Measurements from ENCODE around the gene MC2R. TPM values are rescaled to one million over a fixed set of nuclear protein-coding genes. Genes with fewer than 3 reads are reported as not detected.

The MC2R gene
- polyA plus RNA-seq (2013, experiment 1 of 2) = not detected
- polyA plus RNA-seq (2013, experiment 2 of 2) = not detected

- Histone ChIP-seq H2BK12ac (ENCODE audit: low read length in 2 of 2) (no peak within 1 kb of the TSS), H3K23ac (ENCODE audit: low read length in 2 of 2) (no peak within 1 kb of the TSS), H2BK120ac (ENCODE audit: low read depth, low read length) (no peak within 1 kb of the TSS), H3K27ac (ENCODE audit: low read length, poor library complexity, severe bottlenecking) (no peak within 1 kb of the TSS), H2BK15ac (ENCODE audit: low read depth, poor library complexity, severe bottlenecking) (no peak within 1 kb of the TSS), H3K4me1 (ENCODE audit: control insufficient read depth, insufficient read depth, low read depth, low read length) (no peaks in the 10 kb centered on the region), H3K4ac (ENCODE audit: low read depth in 1 of 2, low read length in 2 of 2) (no peak within 1 kb of the TSS), H3K4me3 (ENCODE audit: insufficient read depth in 1 of 2, low read depth in 1 of 2, low read length in 2 of 2) (no peak within 1 kb of the TSS), H3K27me3 (ENCODE audit: control insufficient read depth in 1 of 2, insufficient read depth in 1 of 2, low read length in 2 of 2) (peaks cover 0 to 2% of the 10 kb centered on the region in 2 experiments), H3K9me3 (ENCODE audit: control insufficient read depth, low read length) (no peaks in the 10 kb centered on the region), H4K8ac (ENCODE audit: low read length) (no peak within 1 kb of the TSS), H2AFZ (ENCODE audit: low read depth, low read length) (no peak within 1 kb of the TSS), H3K36me3 (ENCODE audit: control insufficient read depth in 1 of 2, insufficient read depth in 2 of 2, low read depth in 1 of 2, low read length in 2 of 2) (no peaks in the 10 kb centered on the region), H4K91ac (ENCODE audit: low read length) (no peak within 1 kb of the TSS), H3K79me1 (replicated peaks; ENCODE audit: low read length, poor library complexity, severe bottlenecking) (no peaks in the 10 kb centered on the region), H3K14ac (ENCODE audit: low read length in 2 of 2) (no peak within 1 kb of the TSS), H2AK5ac (ENCODE audit: low read length, severe bottlenecking) (no peak within 1 kb of the TSS), H3K18ac (ENCODE audit: low read depth in 1 of 2, low read length in 2 of 2) (no peak within 1 kb of the TSS), H2BK5ac (ENCODE audit: low read depth, low read length, poor library complexity, severe bottlenecking) (no peak within 1 kb of the TSS), H3K9ac (ENCODE audit: low read length) (no peak within 1 kb of the TSS), H3K4me2 (ENCODE audit: low read length, poor library complexity, severe bottlenecking) (no peak within 1 kb of the TSS)
- 87% methylated on average over 3 of the region's 4 CpGs for WGBS
- no peak for DNase-seq
Observed at GRCh38 chr18:13915391-13915790, at the start of gene MC2R. TSS of gene MC2R (minus strand) at chr18:13915536. CDS start at chr18:13885518, 30,018 bp downstream.

GRCh38 chr18:13945811-13946210 lies 30.5 kb upstream of the MC2R start:
- Histone ChIP-seq H2BK12ac (ENCODE audit: low read length in 2 of 2) (no peak overlapping the region), H3K27ac (ENCODE audit: low read length, poor library complexity, severe bottlenecking) (no peak overlapping the region), H3K9ac (ENCODE audit: low read length) (no peak overlapping the region), H3K4me3 (ENCODE audit: insufficient read depth in 1 of 2, low read depth in 1 of 2, low read length in 2 of 2) (no peak overlapping the region), H3K23ac (ENCODE audit: low read length in 2 of 2) (no peak overlapping the region), H2AFZ (ENCODE audit: low read depth, low read length) (no peak overlapping the region), H3K4me1 (ENCODE audit: control insufficient read depth, insufficient read depth, low read depth, low read length) (no peaks in the 10 kb centered on the region), H3K79me1 (replicated peaks; ENCODE audit: low read length, poor library complexity, severe bottlenecking) (no peaks in the 10 kb centered on the region), H3K14ac (ENCODE audit: low read length in 2 of 2) (no peak overlapping the region), H3K4ac (ENCODE audit: low read depth in 1 of 2, low read length in 2 of 2) (no peak overlapping the region), H3K36me3 (ENCODE audit: control insufficient read depth in 1 of 2, insufficient read depth in 2 of 2, low read depth in 1 of 2, low read length in 2 of 2) (no peaks in the 10 kb centered on the region), H3K27me3 (ENCODE audit: control insufficient read depth in 1 of 2, insufficient read depth in 1 of 2, low read length in 2 of 2) (no peaks in the 10 kb centered on the region), H2BK5ac (ENCODE audit: low read depth, low read length, poor library complexity, severe bottlenecking) (no peak overlapping the region), H2BK15ac (ENCODE audit: low read depth, poor library complexity, severe bottlenecking) (no peak overlapping the region), H2AK5ac (ENCODE audit: low read length, severe bottlenecking) (no peak overlapping the region), H3K9me3 (ENCODE audit: control insufficient read depth, low read length) (peaks cover 11% of the 10 kb centered on the region), H3K18ac (ENCODE audit: low read depth in 1 of 2, low read length in 2 of 2) (no peak overlapping the region), H2BK120ac (ENCODE audit: low read depth, low read length) (no peak overlapping the region), H3K4me2 (ENCODE audit: low read length, poor library complexity, severe bottlenecking) (no peak overlapping the region), H4K91ac (ENCODE audit: low read length) (no peak overlapping the region), H4K8ac (ENCODE audit: low read length) (no peak overlapping the region)
- no peak for DNase-seq
- WGBS = 89% methylated on average over 2 of the region's 2 CpGs

GRCh38 chr18:13943338-13943737 lies 28.0 kb upstream of the MC2R start:
- no peak overlapping the region for H2BK5ac ChIP-seq (ENCODE audit: low read depth, low read length, poor library complexity, severe bottlenecking)
- H3K27ac ChIP-seq (ENCODE audit: low read length, poor library complexity, severe bottlenecking) = no peak overlapping the region
- no peak overlapping the region for H3K9ac ChIP-seq (ENCODE audit: low read length)
- H3K4me1 ChIP-seq (ENCODE audit: control insufficient read depth, insufficient read depth, low read depth, low read length) = no peaks in the 10 kb centered on the region
- H3K18ac ChIP-seq (ENCODE audit: low read depth in 1 of 2, low read length in 2 of 2) = no peak overlapping the region
- H4K91ac ChIP-seq (ENCODE audit: low read length) = no peak overlapping the region
- no peaks in the 10 kb centered on the region for H3K79me1 ChIP-seq (replicated peaks; ENCODE audit: low read length, poor library complexity, severe bottlenecking)
- H3K9me3 ChIP-seq (ENCODE audit: control insufficient read depth, low read length) = peaks cover 8% of the 10 kb centered on the region
- no peak for DNase-seq
- H3K4me3 ChIP-seq (ENCODE audit: insufficient read depth in 1 of 2, low read depth in 1 of 2, low read length in 2 of 2) = no peak overlapping the region
- H3K36me3 ChIP-seq (ENCODE audit: control insufficient read depth in 1 of 2, insufficient read depth in 2 of 2, low read depth in 1 of 2, low read length in 2 of 2) = no peaks in the 10 kb centered on the region
- no peak overlapping the region for H2BK12ac ChIP-seq (ENCODE audit: low read length in 2 of 2)
- no peak overlapping the region for H2AFZ ChIP-seq (ENCODE audit: low read depth, low read length)
- no peak overlapping the region for H3K23ac ChIP-seq (ENCODE audit: low read length in 2 of 2)
- WGBS = 14% methylated on average over 1 of the region's 2 CpGs
- no peak overlapping the region for H3K14ac ChIP-seq (ENCODE audit: low read length in 2 of 2)
- H3K27me3 ChIP-seq (ENCODE audit: control insufficient read depth in 1 of 2, insufficient read depth in 1 of 2, low read length in 2 of 2) = no peaks in the 10 kb centered on the region
- H2AK5ac ChIP-seq (ENCODE audit: low read length, severe bottlenecking) = no peak overlapping the region
- H4K8ac ChIP-seq (ENCODE audit: low read length) = no peak overlapping the region
- no peak overlapping the region for H2BK15ac ChIP-seq (ENCODE audit: low read depth, poor library complexity, severe bottlenecking)
- H3K4ac ChIP-seq (ENCODE audit: low read depth in 1 of 2, low read length in 2 of 2) = no peak overlapping the region
- no peak overlapping the region for H2BK120ac ChIP-seq (ENCODE audit: low read depth, low read length)
- no peak overlapping the region for H3K4me2 ChIP-seq (ENCODE audit: low read length, poor library complexity, severe bottlenecking)

GRCh38 chr18:13940326-13940725 lies 25.0 kb upstream of the MC2R start:
- no peak overlapping the region for H2BK120ac ChIP-seq (ENCODE audit: low read depth, low read length)
- 82% methylated on average over 14 of the region's 14 CpGs for WGBS
- no peak overlapping the region for H4K8ac ChIP-seq (ENCODE audit: low read length)
- H3K9ac ChIP-seq (ENCODE audit: low read length) = no peak overlapping the region
- no peak overlapping the region for H2AK5ac ChIP-seq (ENCODE audit: low read length, severe bottlenecking)
- H2BK5ac ChIP-seq (ENCODE audit: low read depth, low read length, poor library complexity, severe bottlenecking) = no peak overlapping the region
- H3K4me1 ChIP-seq (ENCODE audit: control insufficient read depth, insufficient read depth, low read depth, low read length) = no peaks in the 10 kb centered on the region
- H3K9me3 ChIP-seq (ENCODE audit: control insufficient read depth, low read length) = peaks cover 7% of the 10 kb centered on the region
- no peak overlapping the region for H3K23ac ChIP-seq (ENCODE audit: low read length in 2 of 2)
- DNase-seq = no peak
- no peak overlapping the region for H3K4me3 ChIP-seq (ENCODE audit: insufficient read depth in 1 of 2, low read depth in 1 of 2, low read length in 2 of 2)
- H3K27ac ChIP-seq (ENCODE audit: low read length, poor library complexity, severe bottlenecking) = no peak overlapping the region
- no peaks in the 10 kb centered on the region for H3K79me1 ChIP-seq (replicated peaks; ENCODE audit: low read length, poor library complexity, severe bottlenecking)
- H2BK15ac ChIP-seq (ENCODE audit: low read depth, poor library complexity, severe bottlenecking) = no peak overlapping the region
- no peak overlapping the region for H2BK12ac ChIP-seq (ENCODE audit: low read length in 2 of 2)
- no peaks in the 10 kb centered on the region for H3K36me3 ChIP-seq (ENCODE audit: control insufficient read depth in 1 of 2, insufficient read depth in 2 of 2, low read depth in 1 of 2, low read length in 2 of 2)
- H3K14ac ChIP-seq (ENCODE audit: low read length in 2 of 2) = no peak overlapping the region
- H3K4me2 ChIP-seq (ENCODE audit: low read length, poor library complexity, severe bottlenecking) = no peak overlapping the region
- H3K18ac ChIP-seq (ENCODE audit: low read depth in 1 of 2, low read length in 2 of 2) = no peak overlapping the region
- no peaks in the 10 kb centered on the region for H3K27me3 ChIP-seq (ENCODE audit: control insufficient read depth in 1 of 2, insufficient read depth in 1 of 2, low read length in 2 of 2)
- no peak overlapping the region for H3K4ac ChIP-seq (ENCODE audit: low read depth in 1 of 2, low read length in 2 of 2)
- no peak overlapping the region for H4K91ac ChIP-seq (ENCODE audit: low read length)
- H2AFZ ChIP-seq (ENCODE audit: low read depth, low read length) = no peak overlapping the region
